PC-9 (cell line): ENCODE measurements around the gene FAM163B. TPM values are rescaled to one million over a fixed set of nuclear protein-coding genes. Genes with fewer than 3 reads are reported as not detected.

Source experiments
- BruUV-seq: library from RNA; stranded (reverse); fragments of 400-500 nt; replicated peaks from 2 replicates; lab custom pipeline; 2021; lab: Mats Ljungman, UMichigan
- CTCF ChIA-PET: fragments of 300-600 bp; sonication (Branson Sonifier 250); formaldehyde crosslinking; loops from one replicate; lab custom pipeline; 2022; ENCODE audit warnings: antibody characterized with exemption; lab: Charles Lee
- POLR2A ChIA-PET: fragments of 300-600 bp; sonication (Branson Sonifier 250); formaldehyde crosslinking; loops from one replicate; lab custom pipeline; 2022; ENCODE audit warnings: antibody characterized with exemption; ENCODE audit not compliant: unreplicated experiment; lab: Charles Lee
- DNase-seq, 2 experiments: peaks; one replicate each; pipeline versions ENCODE4 v3.0.0 to v3.0.0-alpha.2; 2015 to 2022; ENCODE audit warnings: mixed read lengths in 1 of 2
- H2AFZ ChIP-seq: fragments of 200-600 bp; sonication (generic); 2 replicates; pipeline ENCODE4 v1.8.1; 2017; ENCODE audit warnings: antibody characterized with exemption
- H3F3A ChIP-seq: fragments of 200-600 bp; sonication (generic); 2 replicates; pipeline ENCODE4 v1.8.1; 2017; ENCODE audit warnings: antibody characterized with exemption, mild to moderate bottlenecking, low read depth; ENCODE audit not compliant: insufficient read depth
- H3K27ac ChIP-seq: fragments of 200-600 bp; sonication (generic); 2 replicates; pipeline ENCODE4 v1.6.1; 2016; ENCODE audit warnings: mixed run types
- H3K27me3 ChIP-seq: fragments of 200-600 bp; sonication (generic); 2 replicates; pipeline ENCODE4 v1.6.1; 2016; ENCODE audit warnings: low read depth, mixed run types; ENCODE audit not compliant: insufficient read depth
- H3K36me3 ChIP-seq: fragments of 200-600 bp; sonication (generic); 2 replicates; pipeline ENCODE4 v1.6.1; 2016; ENCODE audit warnings: low read depth, mixed run types
- H3K4me1 ChIP-seq: fragments of 200-600 bp; sonication (generic); replicated peaks from 2 replicates; pipeline ENCODE4 v1.6.1; 2016; ENCODE audit warnings: mixed run types; ENCODE audit not compliant: insufficient read depth
- H3K4me2 ChIP-seq: fragments of 200-600 bp; sonication (generic); 2 replicates; pipeline ENCODE4 v1.6.1; 2017; ENCODE audit warnings: mixed run types
- H3K4me3 ChIP-seq: fragments of 200-600 bp; sonication (generic); 2 replicates; pipeline ENCODE4 v1.6.1; 2016; ENCODE audit warnings: mixed run types
- H3K79me2 ChIP-seq: fragments of 200-600 bp; sonication (generic); 2 replicates; pipeline ENCODE4 v1.6.1; 2017; ENCODE audit warnings: low read depth, mixed run types
- H3K9me2 ChIP-seq: fragments of 200-600 bp; sonication (generic); 2 replicates; pipeline ENCODE4 v1.8.1; 2017; ENCODE audit warnings: mild to moderate bottlenecking; ENCODE audit not compliant: insufficient read depth
- H3K9me3 ChIP-seq: fragments of 200-600 bp; sonication (generic); 2 replicates; pipeline ENCODE4 v1.8.1; 2016; ENCODE audit warnings: low read depth; ENCODE audit not compliant: insufficient read depth
- H4K20me1 ChIP-seq: fragments of 200-600 bp; sonication (generic); 2 replicates; pipeline ENCODE4 v1.8.1; 2017; ENCODE audit not compliant: insufficient read depth
- EZH2 ChIP-seq: fragments of 200-600 bp; sonication (generic); IDR thresholded peaks from 2 replicates; pipeline ENCODE4 v1.8.0; 2017; ENCODE audit warnings: antibody characterized with exemption, low read depth
- intact Hi-C: fragments of 100-400 bp; cut with micrococcal nuclease; formaldehyde crosslinking; loops from one replicate; pipeline ENCODE4 v1.10.0; 2022; ENCODE audit not compliant: unreplicated experiment
- total RNA-seq: library from RNA; stranded (reverse); gene quantifications from 2 replicates; pipeline ENCODE4 v1.2.3, GENCODE V29; 2021
- TF ChIP-seq, protein P1 (sequence below): fragments of 200-600 bp; sonication (generic); conservative IDR thresholded peaks from 2 replicates; pipeline ENCODE4 v1.6.1; 2017; ENCODE audit warnings: mixed run types, antibody characterized with exemption, mild to moderate bottlenecking, moderate library complexity

FAM163B gene
- total RNA-seq, 1 experiment from 2014 or later = not detected

- intact Hi-C loops = no loop called here
- no TSS peak for BruUV-seq
- Histone ChIP-seq H3F3A (no peaks in the 10 kb centered on the region), H2AFZ (no peak overlapping the region), H3K27me3 (peaks cover 100% of the 10 kb centered on the region), H3K4me3 (no peak overlapping the region), H3K9me3 (no peaks in the 10 kb centered on the region), H3K9me2 (no peaks in the 10 kb centered on the region), H3K79me2 (no peaks in the 10 kb centered on the region), H3K27ac (no peak overlapping the region), H3K4me1 (no peaks in the 10 kb centered on the region), H3K36me3 (no peaks in the 10 kb centered on the region), H3K4me2 (no peak overlapping the region), H4K20me1 (0 out of 2 replicates have a peak, but pooled peaks cover 5% of the 10 kb centered on the region)
- ChIA-PET POLR2A (no interaction called here), CTCF (interaction anchor here (0.6 kb wide), 1 partner anchor 25 kb away, joined by 4 read pairs; no protein-coding TSS in a partner anchor)
- no peak for DNase-seq
- TF ChIP-seq EZH2 = no peak
- TF ChIP-seq, protein P1, sequence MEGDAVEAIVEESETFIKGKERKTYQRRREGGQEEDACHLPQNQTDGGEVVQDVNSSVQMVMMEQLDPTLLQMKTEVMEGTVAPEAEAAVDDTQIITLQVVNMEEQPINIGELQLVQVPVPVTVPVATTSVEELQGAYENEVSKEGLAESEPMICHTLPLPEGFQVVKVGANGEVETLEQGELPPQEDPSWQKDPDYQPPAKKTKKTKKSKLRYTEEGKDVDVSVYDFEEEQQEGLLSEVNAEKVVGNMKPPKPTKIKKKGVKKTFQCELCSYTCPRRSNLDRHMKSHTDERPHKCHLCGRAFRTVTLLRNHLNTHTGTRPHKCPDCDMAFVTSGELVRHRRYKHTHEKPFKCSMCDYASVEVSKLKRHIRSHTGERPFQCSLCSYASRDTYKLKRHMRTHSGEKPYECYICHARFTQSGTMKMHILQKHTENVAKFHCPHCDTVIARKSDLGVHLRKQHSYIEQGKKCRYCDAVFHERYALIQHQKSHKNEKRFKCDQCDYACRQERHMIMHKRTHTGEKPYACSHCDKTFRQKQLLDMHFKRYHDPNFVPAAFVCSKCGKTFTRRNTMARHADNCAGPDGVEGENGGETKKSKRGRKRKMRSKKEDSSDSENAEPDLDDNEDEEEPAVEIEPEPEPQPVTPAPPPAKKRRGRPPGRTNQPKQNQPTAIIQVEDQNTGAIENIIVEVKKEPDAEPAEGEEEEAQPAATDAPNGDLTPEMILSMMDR = no peak
These were observed 5.5 kb upstream of the FAM163B start for GRCh38 chr9:133614678-133615077.

- Histone ChIP-seq H2AFZ (no peak overlapping the region), H3K27ac (no peak overlapping the region), H3K9me3 (no peaks in the 10 kb centered on the region), H3K4me2 (no peak overlapping the region), H4K20me1 (0 out of 2 replicates have a peak, but pooled peaks cover 5% of the 10 kb centered on the region), H3K4me3 (no peak overlapping the region), H3K27me3 (peaks cover 97% of the 10 kb centered on the region), H3K36me3 (no peaks in the 10 kb centered on the region), H3F3A (no peaks in the 10 kb centered on the region), H3K79me2 (no peaks in the 10 kb centered on the region), H3K4me1 (no peaks in the 10 kb centered on the region), H3K9me2 (no peaks in the 10 kb centered on the region)
- intact Hi-C loops = no loop called here
- 0 out of 2 replicates have a peak, but pooled peaks have one; percentile 15 for TF ChIP-seq EZH2
- TF ChIP-seq, protein P1 = no peak
- POLR2A ChIA-PET = no interaction called here
- BruUV-seq = no TSS peak
- CTCF ChIA-PET = no interaction called here
- no peak for DNase-seq
These were observed 4.9 kb upstream of the FAM163B start for GRCh38 chr9:133614056-133614455.

- Histone ChIP-seq H3K4me3 (no peak overlapping the region), H3K27me3 (peaks cover 94% of the 10 kb centered on the region), H4K20me1 (0 out of 2 replicates have a peak, but pooled peaks cover 5% of the 10 kb centered on the region), H3K79me2 (no peaks in the 10 kb centered on the region), H3K9me3 (no peaks in the 10 kb centered on the region), H3K4me1 (no peaks in the 10 kb centered on the region), H3K9me2 (no peaks in the 10 kb centered on the region), H2AFZ (no peak overlapping the region), H3K27ac (no peak overlapping the region), H3K36me3 (no peaks in the 10 kb centered on the region), H3F3A (no peaks in the 10 kb centered on the region), H3K4me2 (no peak overlapping the region)
- ChIA-PET POLR2A (no interaction called here), CTCF (no interaction called here)
- BruUV-seq = no TSS peak
- intact Hi-C loops = no loop called here
- no peak for DNase-seq
- TF ChIP-seq, protein P1 = no peak
- TF ChIP-seq EZH2 = no peak; the same call in 1 of the 2 replicates
These were observed 4.2 kb upstream of the FAM163B start for GRCh38 chr9:133613432-133613831.
